H1 (cell line): ENCODE results near the gene PREB.

Experiments used
- ASH2L ChIP-seq: fragments of 200-600, 300-600 bp; sonication (generic); IDR thresholded peaks from one replicate; pipeline ENCODE4 v1.7.1; 2017; ENCODE audit warnings: low read length
- CBX8 ChIP-seq: fragments of 300-800, 300-1000 bp; sonication (generic); IDR thresholded peaks from 2 replicates; pipeline ENCODE4 v1.7.1; 2016; ENCODE audit warnings: low read depth, low read length, borderline replicate concordance
- GABPA ChIP-seq: IDR thresholded peaks from 2 replicates; pipeline ENCODE4 v1.6.1; 2011; ENCODE audit warnings: mild to moderate bottlenecking, low read length, moderate library complexity, borderline replicate concordance; ENCODE audit not compliant: insufficient read depth
- JUN ChIP-seq: IDR thresholded peaks from 2 replicates; pipeline ENCODE4 v1.6.1; 2011; ENCODE audit warnings: low read depth, mild to moderate bottlenecking, improper control_type of control experiment, low read length
- POLR2A ChIP-seq, 2 experiments: IDR thresholded peaks; 1 replicate in 1 of 2; 2 replicates in 1 of 2; pipeline ENCODE4 v1.6.1; 2011; ENCODE audit warnings: low read depth in 2 of 2, low read length in 2 of 2, mild to moderate bottlenecking in 2 of 2; ENCODE audit errors: control extremely low read depth in 1 of 2
- POLR2AphosphoS5 ChIP-seq: IDR thresholded peaks from 2 replicates; pipeline ENCODE4 v1.6.1; 2011; ENCODE audit warnings: low read depth, low read length
- SP2 ChIP-seq: IDR thresholded peaks from 2 replicates; pipeline ENCODE4 v1.6.1; 2012; ENCODE audit warnings: mild to moderate bottlenecking, low read length, inconsistent platforms
- TAF7 ChIP-seq: optimal IDR thresholded peaks from 2 replicates; pipeline ENCODE3; 2011; ENCODE audit warnings: low read depth, mild to moderate bottlenecking, inconsistent platforms, low read length, moderate library complexity, borderline replicate concordance
- YY1 ChIP-seq: IDR thresholded peaks from 2 replicates; pipeline ENCODE4 v1.6.1; 2011; ENCODE audit warnings: low read depth, mild to moderate bottlenecking, low read length
- TF ChIP-seq, protein P1 (sequence below), 3 experiments: IDR thresholded peaks; 1 replicate in 2 of 3; 2 replicates in 1 of 3; pipeline versions ENCODE4 v1.5.1 to v1.6.1; 2011; ENCODE audit warnings: low read length in 3 of 3, mild to moderate bottlenecking in 3 of 3, inconsistent platforms in 2 of 3, low read depth in 1 of 3, moderate library complexity in 1 of 3; ENCODE audit not compliant: insufficient read depth in 1 of 3; ENCODE audit errors: control extremely low read depth in 1 of 3
- TF ChIP-seq, protein P2 (sequence below): IDR thresholded peaks from 2 replicates; pipeline ENCODE4 v1.6.1; 2011; ENCODE audit warnings: low read depth, mild to moderate bottlenecking, low read length; ENCODE audit not compliant: insufficient read depth

DNA sequence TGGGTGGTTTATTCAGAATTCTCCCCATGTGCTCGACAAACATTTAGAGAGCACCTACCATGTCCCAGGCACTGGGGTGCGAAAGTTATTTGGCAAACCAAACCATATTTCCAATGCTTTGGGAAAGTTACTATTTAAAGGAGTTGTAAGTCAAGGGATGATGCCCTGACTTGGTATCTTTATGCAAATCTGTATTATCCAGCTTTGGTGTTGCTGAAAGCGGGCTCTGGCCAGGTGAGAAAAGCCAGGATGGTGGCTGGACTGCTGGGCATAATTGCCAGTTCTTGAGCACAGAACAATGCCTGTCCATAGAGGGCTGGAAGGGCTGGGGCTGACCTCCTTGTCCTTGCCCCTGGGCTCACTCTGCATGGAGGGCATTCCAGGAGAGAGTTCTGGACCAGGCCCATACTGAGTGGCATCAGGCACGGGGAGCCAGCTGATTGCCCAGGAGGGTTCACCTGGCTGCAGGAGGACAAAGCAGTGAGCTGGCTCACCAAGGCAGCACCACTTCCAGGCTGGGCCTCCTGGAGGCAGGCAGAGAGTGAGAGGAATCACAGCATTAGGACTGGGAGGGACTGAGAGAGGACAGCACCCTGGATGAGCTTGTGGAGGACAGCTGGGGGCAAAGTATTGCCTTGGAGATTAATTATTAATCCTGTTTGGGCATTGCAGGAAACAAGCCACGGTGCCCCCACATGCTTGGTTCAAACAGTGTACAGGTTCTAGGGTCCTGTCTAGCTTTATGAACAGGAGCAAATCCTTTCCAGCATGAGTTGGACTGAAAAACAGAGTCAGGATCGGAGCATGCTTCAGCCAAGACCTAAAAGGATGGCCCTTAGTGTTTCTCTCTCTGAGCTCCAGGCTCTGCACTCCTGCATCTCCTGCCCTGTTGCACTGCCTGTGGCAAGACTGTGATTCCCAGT is 40.7 kb downstream of the PREB start:
- TF ChIP-seq JUN (no peak), CBX8 (no peak), YY1 (no peak), ASH2L (no peak), POLR2A (IDR thresholded peaks at IDR 0.05; ENCODE audit: control extremely low read depth in 1 of 2, low read depth in 2 of 2, low read length in 2 of 2) (no peak), POLR2AphosphoS5 (no peak), TAF7 (no peak), GABPA (no peak), SP2 (no peak)
- TF ChIP-seq, protein P1, sequence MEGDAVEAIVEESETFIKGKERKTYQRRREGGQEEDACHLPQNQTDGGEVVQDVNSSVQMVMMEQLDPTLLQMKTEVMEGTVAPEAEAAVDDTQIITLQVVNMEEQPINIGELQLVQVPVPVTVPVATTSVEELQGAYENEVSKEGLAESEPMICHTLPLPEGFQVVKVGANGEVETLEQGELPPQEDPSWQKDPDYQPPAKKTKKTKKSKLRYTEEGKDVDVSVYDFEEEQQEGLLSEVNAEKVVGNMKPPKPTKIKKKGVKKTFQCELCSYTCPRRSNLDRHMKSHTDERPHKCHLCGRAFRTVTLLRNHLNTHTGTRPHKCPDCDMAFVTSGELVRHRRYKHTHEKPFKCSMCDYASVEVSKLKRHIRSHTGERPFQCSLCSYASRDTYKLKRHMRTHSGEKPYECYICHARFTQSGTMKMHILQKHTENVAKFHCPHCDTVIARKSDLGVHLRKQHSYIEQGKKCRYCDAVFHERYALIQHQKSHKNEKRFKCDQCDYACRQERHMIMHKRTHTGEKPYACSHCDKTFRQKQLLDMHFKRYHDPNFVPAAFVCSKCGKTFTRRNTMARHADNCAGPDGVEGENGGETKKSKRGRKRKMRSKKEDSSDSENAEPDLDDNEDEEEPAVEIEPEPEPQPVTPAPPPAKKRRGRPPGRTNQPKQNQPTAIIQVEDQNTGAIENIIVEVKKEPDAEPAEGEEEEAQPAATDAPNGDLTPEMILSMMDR (IDR thresholded peaks at IDR 0.05; ENCODE audit: control extremely low read depth in 1 of 3, insufficient read depth in 1 of 3, low read depth in 1 of 3, low read length in 3 of 3): no peak
- TF ChIP-seq, protein P2, sequence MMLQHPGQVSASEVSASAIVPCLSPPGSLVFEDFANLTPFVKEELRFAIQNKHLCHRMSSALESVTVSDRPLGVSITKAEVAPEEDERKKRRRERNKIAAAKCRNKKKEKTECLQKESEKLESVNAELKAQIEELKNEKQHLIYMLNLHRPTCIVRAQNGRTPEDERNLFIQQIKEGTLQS: no peak
